Epidermal melanocyte (primary cell): ENCODE results near the gene BRIX1.
"Not testable (repeated sequence)": the region's sequence is repeated elsewhere in the genome, so short reads cannot be mapped to it uniquely, and the experiment has no call there.

Source experiments
- DNase-seq: peaks from one replicate; pipeline ENCODE4 v3.0.0; 2011; ENCODE audit warnings: low spot score; ENCODE audit not compliant: insufficient read length

Gene BRIX1

GRCh38 chr5:34914671-34915138 is 806 bp upstream of the BRIX1 start:
- DNase-seq = no peak

- no peak for DNase-seq
These were observed 313 bp downstream of the BRIX1 start for GRCh38 chr5:34915856-34916192.

- DNase-seq = no peak
These were observed 1.0 kb downstream of the BRIX1 start for GRCh38 chr5:34916518-34916917.

GRCh38 chr5:34918025-34918424 is 2.5 kb downstream of the BRIX1 start:
- DNase-seq = no peak

GRCh38 chr5:34919077-34919476 is 3.6 kb downstream of the BRIX1 start:
- DNase-seq = no peak

GRCh38 chr5:34923256-34923655 is 7.7 kb downstream of the BRIX1 start:
- DNase-seq = not testable (repeated sequence)

- no peak for DNase-seq
These were observed 8.4 kb downstream of the BRIX1 start for GRCh38 chr5:34923694-34924461.

- DNase-seq = no peak
These were observed 8.9 kb downstream of the BRIX1 start for GRCh38 chr5:34924462-34924765.

- no peak for DNase-seq
These were observed 10.9 kb downstream of the BRIX1 start for GRCh38 chr5:34926318-34926888.

GRCh38 chr5:34927785-34928184 is 12.3 kb downstream of the BRIX1 start:
- DNase-seq = no peak

- DNase-seq = no peak
These were observed 12.8 kb downstream of the BRIX1 start for GRCh38 chr5:34928267-34928666.

- DNase-seq = peak; percentile 77
These were observed 13.7 kb downstream of the BRIX1 start, which contains the start of gene DNAJC21 for GRCh38 chr5:34929134-34929719. Gene DNAJC21 (plus strand): TSS chr5:34929559. CDS start chr5:34929820, 261 bp downstream.

- peak; percentile 46 for DNase-seq
These were observed 14.4 kb downstream of the BRIX1 start for GRCh38 chr5:34929720-34930461.

- no peak for DNase-seq
These were observed 14.9 kb downstream of the BRIX1 start for GRCh38 chr5:34930462-34930844.

- DNase-seq = no peak
These were observed 15.4 kb downstream of the BRIX1 start for GRCh38 chr5:34930870-34931269.

GRCh38 chr5:34932947-34933346 is 17.4 kb downstream of the BRIX1 start:
- DNase-seq = no peak

GRCh38 chr5:34941936-34942335 is 26.4 kb downstream of the BRIX1 start:
- no peak for DNase-seq

GRCh38 chr5:34944044-34944443 is 28.5 kb downstream of the BRIX1 start:
- no peak for DNase-seq

GRCh38 chr5:34944460-34945047 is 29.0 kb downstream of the BRIX1 start:
- DNase-seq = no peak

- DNase-seq = no peak
These were observed 41.8 kb downstream of the BRIX1 start for GRCh38 chr5:34957321-34957720.

- DNase-seq = peak; percentile 26
These were observed 42.6 kb downstream of the BRIX1 start for GRCh38 chr5:34957857-34958690.
